ENCODE results near the gene EPHA10.

- peak; percentile 98 for TF ChIP-seq CTCF (IDR thresholded peaks at IDR 0.05; ENCODE audit: insufficient read depth, low read depth, low read length)
- TF ChIP-seq EZH2 (IDR thresholded peaks at IDR 0.05; ENCODE audit: insufficient read depth, low read length), result no peak
These were observed 82.5 kb downstream of the EPHA10 start for GRCh38 chr1:37682334-37682987.
